ENCODE measurements around the gene ORAI3.

Gene ORAI3

DNA sequence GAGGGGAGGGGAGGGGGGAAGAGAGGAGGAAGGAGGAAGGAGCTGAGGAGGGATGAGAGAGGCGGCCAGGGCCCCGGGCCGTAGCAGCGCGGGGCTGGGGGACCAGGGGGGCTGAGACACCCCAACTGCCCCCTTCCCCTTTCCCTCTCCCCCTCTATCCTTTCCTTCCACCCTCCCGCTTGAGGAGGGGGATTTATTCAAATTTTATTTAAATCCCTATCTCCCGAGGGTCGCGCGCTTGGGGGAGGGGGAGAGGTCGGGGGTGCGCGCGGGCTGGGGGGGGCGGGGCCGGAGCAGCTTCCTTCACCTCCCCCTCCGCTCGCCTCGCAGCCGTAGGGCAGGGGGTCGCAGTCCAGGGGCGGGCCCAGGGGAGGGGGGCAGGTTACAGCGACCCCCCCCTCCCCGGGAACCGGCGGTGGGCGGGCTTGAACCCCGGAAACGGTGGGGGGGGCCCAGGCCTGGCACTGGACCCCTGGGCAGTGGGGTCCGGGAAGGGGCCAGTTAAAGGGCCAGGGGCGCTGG, 25.3 kb upstream of the ORAI3 start, which contains the start of gene FBXL19:
FBXL19 (plus strand) TSS at position 19 of the 522 bp plus-strand sequence. CDS start 2,183 bp downstream, outside the sequence.
- H3K27me3 ChIP-seq (ENCODE audit: insufficient read depth, poor library complexity, severe bottlenecking) = no peaks in the 10 kb centered on the region
- no peak for ATAC-seq (ENCODE audit: low read depth)
- H3K36me3 ChIP-seq (ENCODE audit: low read depth) = no peaks in the 10 kb centered on the region
- DNase-seq (ENCODE audit: low spot score) = no peak
- H3K4me1 ChIP-seq (ENCODE audit: insufficient read depth, poor library complexity, severe bottlenecking) = peaks cover 2% of the 10 kb centered on the region
- H3K9me3 ChIP-seq (ENCODE audit: severe bottlenecking) = no peaks in the 10 kb centered on the region
- TF ChIP-seq, protein P1, sequence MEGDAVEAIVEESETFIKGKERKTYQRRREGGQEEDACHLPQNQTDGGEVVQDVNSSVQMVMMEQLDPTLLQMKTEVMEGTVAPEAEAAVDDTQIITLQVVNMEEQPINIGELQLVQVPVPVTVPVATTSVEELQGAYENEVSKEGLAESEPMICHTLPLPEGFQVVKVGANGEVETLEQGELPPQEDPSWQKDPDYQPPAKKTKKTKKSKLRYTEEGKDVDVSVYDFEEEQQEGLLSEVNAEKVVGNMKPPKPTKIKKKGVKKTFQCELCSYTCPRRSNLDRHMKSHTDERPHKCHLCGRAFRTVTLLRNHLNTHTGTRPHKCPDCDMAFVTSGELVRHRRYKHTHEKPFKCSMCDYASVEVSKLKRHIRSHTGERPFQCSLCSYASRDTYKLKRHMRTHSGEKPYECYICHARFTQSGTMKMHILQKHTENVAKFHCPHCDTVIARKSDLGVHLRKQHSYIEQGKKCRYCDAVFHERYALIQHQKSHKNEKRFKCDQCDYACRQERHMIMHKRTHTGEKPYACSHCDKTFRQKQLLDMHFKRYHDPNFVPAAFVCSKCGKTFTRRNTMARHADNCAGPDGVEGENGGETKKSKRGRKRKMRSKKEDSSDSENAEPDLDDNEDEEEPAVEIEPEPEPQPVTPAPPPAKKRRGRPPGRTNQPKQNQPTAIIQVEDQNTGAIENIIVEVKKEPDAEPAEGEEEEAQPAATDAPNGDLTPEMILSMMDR (IDR thresholded peaks at IDR 0.05; ENCODE audit: poor library complexity, severe bottlenecking) = no peak
- peak within 1 kb of the TSS; percentile 68 for H3K27ac ChIP-seq (ENCODE audit: poor library complexity, severe bottlenecking)
- peak within 1 kb of the TSS; percentile 51 for H3K4me3 ChIP-seq (ENCODE audit: severe bottlenecking)

DNA sequence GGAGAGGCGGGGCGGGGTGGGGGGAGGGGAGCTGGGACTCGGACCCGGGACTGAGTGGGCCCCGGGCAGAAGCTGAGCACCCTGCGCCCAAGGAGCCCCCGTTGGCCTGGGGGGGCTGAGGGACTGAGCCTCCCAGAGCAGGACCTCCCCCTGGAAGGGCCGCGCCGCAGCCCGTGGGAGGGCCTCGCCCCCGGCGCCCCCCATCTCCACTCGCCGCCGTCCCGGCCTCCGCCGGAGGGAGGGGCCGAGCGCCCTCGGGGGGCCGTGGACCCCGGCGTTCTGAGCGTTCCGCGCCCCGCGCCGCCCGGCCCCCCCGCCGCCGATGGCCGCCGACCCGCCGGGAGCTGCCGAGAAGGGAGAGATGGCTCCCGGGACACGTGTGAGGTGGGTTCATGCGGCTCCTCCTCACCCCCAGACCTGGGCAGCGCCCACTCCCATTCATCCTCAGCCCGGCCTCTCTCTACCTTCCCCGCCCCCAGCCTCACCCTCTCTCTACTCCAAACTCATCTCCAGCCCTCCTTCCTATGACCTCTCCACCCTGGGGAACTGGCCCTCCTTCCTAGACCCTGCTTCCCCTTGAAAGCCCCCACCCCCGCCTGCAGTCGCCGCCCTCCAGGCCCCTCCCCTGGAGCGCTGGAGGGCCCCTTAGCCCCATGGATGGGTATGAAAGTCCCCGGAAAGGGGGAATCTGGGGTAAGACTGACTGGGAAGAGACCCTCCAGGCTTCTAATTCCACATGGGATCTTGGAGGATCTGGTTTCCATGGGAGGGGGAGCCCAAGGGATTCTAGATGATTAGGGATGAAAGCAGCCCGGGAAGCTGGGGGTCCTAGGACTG, 24.6 kb upstream of the ORAI3 start:
- ATAC-seq (ENCODE audit: low read depth) (no peak), DNase-seq (ENCODE audit: low spot score) (no peak)
- H3K27ac ChIP-seq (ENCODE audit: poor library complexity, severe bottlenecking) = peak overlapping the region; percentile 68
- H3K9me3 ChIP-seq (ENCODE audit: severe bottlenecking) = no peaks in the 10 kb centered on the region
- TF ChIP-seq, protein P1 (IDR thresholded peaks at IDR 0.05; ENCODE audit: poor library complexity, severe bottlenecking) = no peak
- H3K36me3 ChIP-seq (ENCODE audit: low read depth) = no peaks in the 10 kb centered on the region
- peaks cover 2% of the 10 kb centered on the region for H3K4me1 ChIP-seq (ENCODE audit: insufficient read depth, poor library complexity, severe bottlenecking)
- H3K27me3 ChIP-seq (ENCODE audit: insufficient read depth, poor library complexity, severe bottlenecking) = no peaks in the 10 kb centered on the region
- peak overlapping the region; percentile 51 for H3K4me3 ChIP-seq (ENCODE audit: severe bottlenecking)

DNA sequence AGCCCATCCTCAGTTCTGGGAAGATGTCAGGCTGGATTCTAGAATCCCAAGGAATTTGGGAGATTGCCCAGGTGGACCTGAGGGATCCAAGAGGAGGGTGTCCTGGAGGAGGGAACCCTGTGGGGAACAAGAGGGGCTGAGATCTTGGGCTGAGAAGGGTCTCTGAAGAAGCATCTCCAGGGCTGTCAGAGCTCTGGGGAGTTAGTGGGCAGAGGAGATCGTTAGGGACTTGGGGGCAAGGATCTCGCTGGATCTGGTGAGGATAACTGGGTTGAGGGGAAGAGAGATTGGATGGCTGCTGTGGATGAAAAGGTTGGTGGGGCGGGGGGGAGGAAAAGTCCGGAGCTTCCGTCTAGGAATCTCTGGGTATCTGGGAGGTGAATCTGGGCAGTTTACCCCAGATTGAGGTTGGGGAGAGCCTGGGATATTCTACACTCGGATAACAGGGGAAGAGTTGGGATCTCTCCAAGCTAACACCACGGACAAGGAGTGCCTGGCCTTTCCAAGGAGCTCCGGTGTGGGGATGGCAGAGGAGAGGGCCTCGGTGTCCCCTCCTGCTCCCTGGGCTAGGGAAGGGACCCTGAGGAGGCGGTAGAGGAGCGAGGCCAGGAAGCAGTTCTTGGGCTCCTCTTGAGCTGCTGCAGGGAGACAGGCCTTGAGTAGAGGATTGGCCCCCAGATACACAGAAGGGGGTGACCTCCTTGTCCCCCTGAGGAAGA, 23.8 kb upstream of the ORAI3 start:
- ATAC-seq (ENCODE audit: low read depth) = no peak
- Histone ChIP-seq H3K27me3 (ENCODE audit: insufficient read depth, poor library complexity, severe bottlenecking) (no peaks in the 10 kb centered on the region), H3K4me3 (ENCODE audit: severe bottlenecking) (peak overlapping the region; percentile 51), H3K9me3 (ENCODE audit: severe bottlenecking) (no peaks in the 10 kb centered on the region), H3K27ac (ENCODE audit: poor library complexity, severe bottlenecking) (peak overlapping the region; percentile 68), H3K4me1 (ENCODE audit: insufficient read depth, poor library complexity, severe bottlenecking) (peaks cover 2% of the 10 kb centered on the region), H3K36me3 (ENCODE audit: low read depth) (no peaks in the 10 kb centered on the region; the same call in 1 of the 2 replicates)
- TF ChIP-seq, protein P1 (IDR thresholded peaks at IDR 0.05; ENCODE audit: poor library complexity, severe bottlenecking) = no peak
- DNase-seq (ENCODE audit: low spot score) = no peak

DNA sequence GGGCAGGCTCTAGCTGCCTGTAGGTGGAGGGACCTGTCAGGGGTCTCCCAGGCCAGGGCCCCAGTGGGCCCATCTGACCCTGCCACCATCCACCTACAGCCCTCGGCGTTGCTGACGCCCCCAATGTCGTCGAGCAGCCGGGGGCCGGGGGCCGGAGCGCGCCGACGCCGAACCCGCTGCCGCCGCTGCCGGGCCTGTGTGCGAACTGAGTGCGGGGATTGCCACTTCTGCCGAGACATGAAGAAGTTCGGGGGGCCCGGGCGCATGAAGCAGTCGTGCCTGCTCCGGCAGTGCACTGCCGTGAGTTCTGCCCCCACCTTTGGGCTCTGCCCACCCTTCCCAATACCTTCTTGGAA, 23.3 kb upstream of the ORAI3 start:
- no peaks in the 10 kb centered on the region for H3K27me3 ChIP-seq (ENCODE audit: insufficient read depth, poor library complexity, severe bottlenecking)
- H3K36me3 ChIP-seq (ENCODE audit: low read depth) = peaks cover 3% of the 10 kb centered on the region
- no peaks in the 10 kb centered on the region for H3K9me3 ChIP-seq (ENCODE audit: severe bottlenecking)
- no peak overlapping the region for H3K4me3 ChIP-seq (ENCODE audit: severe bottlenecking)
- peaks cover 2% of the 10 kb centered on the region for H3K4me1 ChIP-seq (ENCODE audit: insufficient read depth, poor library complexity, severe bottlenecking)
- DNase-seq (ENCODE audit: low spot score) (no peak), ATAC-seq (ENCODE audit: low read depth) (no peak)
- TF ChIP-seq, protein P1 (IDR thresholded peaks at IDR 0.05; ENCODE audit: poor library complexity, severe bottlenecking) = no peak
- H3K27ac ChIP-seq (ENCODE audit: poor library complexity, severe bottlenecking) = peak overlapping the region; percentile 68

All from RWPE2 (cell line).